Stimulated activated CD4-positive, alpha-beta T cell treated with anti-CD3 and anti-CD28 coated beads, Interleukin-1b, Interleukin-23, amount 100 ng/mL, for 24 hours (primary cell): ENCODE measurements around the gene PTER.
A peak's percentile ranks its signal among the peaks of the same experiment; 100 is the strongest.

Experiments used
- DNase-seq, 4 experiments: peaks; one replicate each; pipeline ENCODE4 v3.0.0-alpha.2; 2020; ENCODE audit warnings: low read depth in 4 of 4, low spot score in 1 of 4

Gene PTER

GRCh38 chr10:16470747-16471146 is 33.9 kb downstream of the PTER start:
- DNase-seq: peak in 2 of 4 experiments; percentile 5 to 13

GRCh38 chr10:16472828-16473227 is 36.0 kb downstream of the PTER start:
- no peak for DNase-seq

- DNase-seq: no peak
These were observed 40.9 kb downstream of the PTER start for GRCh38 chr10:16477757-16478156.

DNA sequence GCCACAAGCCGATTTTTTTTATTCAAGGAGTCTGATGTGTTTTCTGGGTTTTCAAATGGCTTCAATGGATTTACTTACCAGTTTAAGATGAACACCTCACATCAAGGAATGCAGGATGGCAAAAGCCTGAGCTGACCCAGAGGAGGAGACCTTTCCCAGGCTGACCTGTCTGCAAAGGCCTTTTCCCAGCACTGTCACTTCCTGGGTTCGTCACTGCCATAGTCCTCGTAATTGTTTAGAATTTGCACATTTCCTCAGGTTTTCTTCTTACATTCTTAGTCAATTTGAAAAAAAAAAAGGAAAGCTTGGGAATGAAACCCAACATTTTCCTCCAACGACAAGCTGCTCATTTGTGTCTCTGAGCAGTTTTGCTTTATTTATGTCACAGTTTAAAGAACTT is 42.0 kb downstream of the PTER start:
- no peak for DNase-seq

- DNase-seq: no peak
These were observed 44.4 kb downstream of the PTER start for GRCh38 chr10:16481052-16481728.

DNA sequence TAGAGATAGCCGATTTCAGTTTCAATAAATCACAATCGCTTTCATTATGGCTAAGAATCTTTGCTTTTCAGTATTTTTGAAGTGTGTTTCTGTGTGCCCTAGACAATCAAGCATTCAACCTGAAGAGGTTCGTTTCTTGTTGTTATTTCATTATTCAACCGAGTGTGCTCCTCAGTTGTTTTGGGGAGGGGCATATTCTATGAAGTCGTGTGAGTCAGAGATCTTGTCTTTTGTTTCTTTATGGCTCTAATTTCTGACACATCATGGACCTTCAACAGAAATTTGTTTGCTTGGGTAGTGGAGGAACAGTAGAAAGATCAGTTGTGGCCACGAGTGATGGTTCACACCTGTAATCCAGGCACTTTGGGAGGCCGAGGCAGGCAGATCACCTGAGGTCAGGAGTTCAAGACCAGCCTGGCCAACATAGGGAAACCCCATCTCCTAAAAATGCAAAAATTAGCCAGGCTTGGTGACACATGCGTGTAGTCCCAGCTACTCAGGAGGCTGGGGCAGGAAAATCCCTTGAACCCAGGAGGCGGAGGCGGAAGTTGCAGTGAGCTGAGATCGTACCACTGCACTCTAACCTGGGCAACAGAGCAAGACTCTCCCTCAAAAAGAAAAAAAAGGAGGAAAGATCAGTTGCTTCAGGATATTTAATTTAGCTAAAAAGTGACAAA is 46.6 kb downstream of the PTER start:
- no peak for DNase-seq

DNA sequence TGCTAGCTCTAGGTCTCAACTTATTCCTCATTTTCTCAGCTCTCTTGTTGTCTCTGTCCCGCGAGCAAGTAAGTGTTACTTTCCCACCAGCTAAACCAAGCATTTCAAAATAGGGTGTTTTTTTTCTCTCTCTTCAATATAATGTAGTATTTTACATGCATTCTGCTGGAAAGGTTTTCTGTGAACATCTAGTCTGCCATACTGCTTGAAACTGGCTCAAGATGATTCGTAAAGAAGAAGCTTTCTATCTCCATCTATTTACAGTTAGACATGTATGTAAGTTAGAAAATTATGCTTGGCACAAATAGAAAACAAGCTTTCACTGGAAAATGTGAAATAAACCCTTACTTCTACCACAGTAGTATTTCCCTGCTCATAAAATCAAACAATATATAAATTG is 53.7 kb downstream of the PTER start:
- no peak for DNase-seq

- DNase-seq: no peak
These were observed 55.1 kb downstream of the PTER start for GRCh38 chr10:16491933-16492332.

- no peak for DNase-seq
These were observed 57.2 kb downstream of the PTER start for GRCh38 chr10:16493884-16494536.

GRCh38 chr10:16497911-16498310 is 61.1 kb downstream of the PTER start:
- DNase-seq: no peak

DNA sequence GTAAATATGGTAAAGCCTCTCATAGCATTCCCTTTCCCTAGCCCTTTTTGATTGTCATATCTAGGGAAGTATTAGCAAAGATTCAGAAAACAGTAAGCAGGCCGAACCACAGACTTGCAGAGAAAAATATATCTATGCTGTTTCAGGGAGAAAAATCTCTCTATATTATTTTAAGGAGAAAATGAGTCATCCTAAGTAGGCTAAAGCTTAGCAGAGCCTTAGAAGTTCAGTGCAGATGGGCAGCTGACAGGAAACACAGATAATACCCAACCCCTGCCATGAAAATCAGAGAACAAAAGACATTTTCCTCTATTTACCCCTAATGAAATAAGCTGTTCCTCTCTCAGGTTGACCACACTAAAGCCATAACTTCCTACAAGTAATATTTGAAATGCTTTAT is 68.4 kb downstream of the PTER start:
- DNase-seq: no peak

GRCh38 chr10:16509996-16510395 is 73.2 kb downstream of the PTER start:
- no peak for DNase-seq

DNA sequence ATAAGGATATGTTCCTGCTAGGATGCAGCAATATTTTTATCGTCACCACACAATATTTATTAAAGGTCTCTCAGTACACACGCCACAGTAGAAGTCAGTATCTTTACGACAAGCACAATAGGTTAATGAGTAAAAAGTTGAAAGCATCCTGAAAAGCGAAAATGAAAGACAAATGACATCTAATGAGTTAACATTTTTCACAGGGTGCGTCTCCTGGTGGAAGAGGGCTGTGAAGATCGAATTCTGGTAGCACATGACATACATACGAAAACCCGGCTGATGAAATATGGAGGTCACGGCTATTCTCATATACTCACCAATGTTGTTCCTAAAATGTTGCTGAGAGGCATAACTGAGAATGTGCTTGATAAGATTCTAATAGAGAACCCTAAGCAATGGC is 74.0 kb downstream of the PTER start:
- DNase-seq: no peak

DNA sequence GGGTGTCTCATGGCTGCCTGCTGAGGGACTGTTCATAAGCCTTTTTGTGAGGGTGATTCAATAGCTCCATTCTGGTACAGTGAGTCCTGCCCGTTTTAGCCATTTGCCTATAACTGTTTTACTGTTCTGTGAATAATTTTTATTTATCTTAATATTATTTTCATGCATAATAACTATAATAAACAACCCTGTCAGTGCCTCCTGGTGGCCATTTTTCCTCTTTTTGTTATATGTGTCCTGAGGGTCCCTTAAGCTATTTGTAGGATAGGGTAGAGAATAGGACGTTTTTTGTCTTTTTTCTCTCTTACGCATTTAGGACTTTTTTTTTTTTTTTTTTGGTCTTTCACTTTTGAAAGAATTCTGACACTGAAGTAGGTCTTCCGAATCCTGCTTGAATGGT is 82.0 kb downstream of the PTER start:
- DNase-seq: no peak

GRCh38 chr10:16519250-16519907 is 82.6 kb downstream of the PTER start:
- no peak for DNase-seq

DNA sequence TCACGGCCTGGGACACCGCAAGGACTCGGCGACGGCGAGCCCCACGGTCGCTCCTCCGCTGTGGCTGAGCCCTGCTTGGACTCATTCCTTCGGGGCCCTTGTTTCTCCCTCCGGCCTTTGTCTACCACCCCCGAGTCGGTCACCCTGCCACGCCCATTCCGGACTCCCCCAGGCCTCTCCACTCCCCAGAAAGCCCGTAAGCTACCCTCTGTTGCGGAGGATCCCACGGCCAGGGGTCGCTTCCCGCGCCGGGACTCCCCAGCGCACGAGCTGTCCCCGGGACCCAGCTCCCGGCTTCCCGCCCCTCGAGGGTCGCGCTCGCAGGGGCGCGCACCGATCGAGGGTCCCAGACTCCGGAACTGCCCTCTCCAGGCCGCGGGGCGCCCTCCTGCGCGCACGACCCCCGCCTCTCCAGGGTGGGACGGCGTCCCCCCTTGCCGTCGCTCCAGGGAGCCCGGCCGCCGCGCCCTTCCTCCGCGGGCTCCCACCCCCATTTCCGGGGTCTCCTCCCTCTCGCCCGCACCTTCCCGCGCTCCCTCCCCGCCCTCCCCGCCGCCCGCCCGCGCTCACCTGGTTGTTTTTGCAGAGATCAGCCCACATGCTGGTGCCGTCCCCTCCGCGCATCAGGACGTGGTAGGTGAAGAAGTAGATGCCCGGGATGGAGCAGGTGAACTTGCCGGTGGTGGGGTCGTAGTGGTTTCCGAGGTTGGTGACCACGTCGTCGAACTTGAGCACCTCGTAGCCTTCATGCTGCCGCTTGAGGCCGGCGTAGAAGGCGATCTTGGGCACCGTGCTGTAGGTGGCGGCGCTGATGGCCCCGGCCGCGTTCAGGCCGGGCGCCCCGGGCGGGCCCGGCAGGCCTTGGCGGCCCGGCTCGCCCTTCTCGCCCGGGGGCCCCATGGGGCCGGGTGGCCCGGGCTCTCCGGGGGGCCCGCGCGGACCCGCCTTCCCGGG is 83.4 kb downstream of the PTER start:
- no peak for DNase-seq

GRCh38 chr10:16520900-16521299 is 84.1 kb downstream of the PTER start:
- no peak for DNase-seq

- DNase-seq: peak in 1 of 4 experiments; percentile 31
These were observed 84.7 kb downstream of the PTER start, which contains the start of gene C1QL3 for GRCh38 chr10:16521311-16522016. C1QL3 (minus strand) TSS chr10:16521879; CDS start chr10:16521065, 814 bp downstream.

- DNase-seq: no peak
These were observed 90.6 kb downstream of the PTER start for GRCh38 chr10:16527452-16527851.

DNA sequence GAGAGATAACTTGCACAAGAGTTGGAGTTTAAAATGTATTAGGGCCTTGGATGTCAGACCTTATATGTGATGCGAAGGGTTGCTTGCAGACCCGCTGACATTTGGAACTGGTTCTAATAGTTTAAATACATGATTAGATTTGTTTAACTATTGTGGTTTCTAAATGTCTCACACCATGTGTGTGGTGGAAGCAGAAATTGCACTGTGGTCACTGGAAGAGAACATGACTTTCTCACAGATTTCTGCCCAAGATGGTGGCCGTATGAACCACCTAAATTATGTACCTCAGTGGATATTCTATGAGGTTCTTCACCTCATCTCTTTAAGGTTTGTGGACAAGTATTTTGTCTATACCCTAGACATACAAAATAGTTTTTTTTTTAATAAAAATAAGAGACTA is 93.0 kb downstream of the PTER start:
- no peak for DNase-seq
